Tongue (tissue), 2 donors: ENCODE results near the gene FMNL2. TPM values are rescaled to one million over a fixed set of nuclear protein-coding genes. Genes with fewer than 3 reads are reported as not detected.
A peak's percentile ranks its signal among the peaks of the same experiment; 100 is the strongest.

Experiments
- DNase-seq: peaks from one replicate; pipeline ENCODE4 v3.0.0-alpha.2; 2015
- total RNA-seq: library from RNA; depleted of rRNA; stranded (reverse); fragments of >200 nt; gene quantifications from one replicate; pipeline ENCODE4 v1.2.3, GENCODE V29; 2014

The FMNL2 gene
- total RNA-seq, 1 donor from 2014 or later, result 30.8 TPM

- peak; percentile 65 for DNase-seq
These were observed 285.2 kb downstream of the FMNL2 start for GRCh38 chr2:152620208-152620607.

- DNase-seq, result no peak
These were observed 286.0 kb downstream of the FMNL2 start for GRCh38 chr2:152620985-152621384.

- DNase-seq, result peak; percentile 72
These were observed 287.2 kb downstream of the FMNL2 start for GRCh38 chr2:152622219-152622618.

- DNase-seq, result no peak
These were observed 288.2 kb downstream of the FMNL2 start for GRCh38 chr2:152623076-152623740.

GRCh38 chr2:152623775-152624174 is 288.8 kb downstream of the FMNL2 start:
- no peak for DNase-seq

- DNase-seq, result no peak
These were observed 289.8 kb downstream of the FMNL2 start for GRCh38 chr2:152624805-152625204.

DNA sequence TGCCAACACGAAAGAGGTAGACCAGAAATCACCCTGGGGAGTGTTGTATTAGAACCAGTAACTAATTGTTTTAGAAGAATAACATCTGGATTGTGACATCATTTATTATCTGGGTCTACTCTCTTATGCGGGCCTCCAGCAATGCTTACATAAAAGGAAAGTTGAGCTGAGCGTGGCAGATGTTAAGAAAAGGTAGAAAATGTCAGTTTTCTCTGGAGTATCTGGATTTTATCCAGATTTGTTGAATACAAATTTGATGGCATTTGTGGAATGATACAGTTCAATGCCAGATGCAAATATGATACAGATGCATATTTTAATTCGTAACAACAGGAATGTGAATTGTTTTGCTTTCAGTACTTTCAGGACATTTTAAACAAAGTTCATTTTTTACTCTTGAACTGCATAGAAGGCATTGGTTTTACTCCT is 292.0 kb downstream of the FMNL2 start:
- DNase-seq, result no peak

DNA sequence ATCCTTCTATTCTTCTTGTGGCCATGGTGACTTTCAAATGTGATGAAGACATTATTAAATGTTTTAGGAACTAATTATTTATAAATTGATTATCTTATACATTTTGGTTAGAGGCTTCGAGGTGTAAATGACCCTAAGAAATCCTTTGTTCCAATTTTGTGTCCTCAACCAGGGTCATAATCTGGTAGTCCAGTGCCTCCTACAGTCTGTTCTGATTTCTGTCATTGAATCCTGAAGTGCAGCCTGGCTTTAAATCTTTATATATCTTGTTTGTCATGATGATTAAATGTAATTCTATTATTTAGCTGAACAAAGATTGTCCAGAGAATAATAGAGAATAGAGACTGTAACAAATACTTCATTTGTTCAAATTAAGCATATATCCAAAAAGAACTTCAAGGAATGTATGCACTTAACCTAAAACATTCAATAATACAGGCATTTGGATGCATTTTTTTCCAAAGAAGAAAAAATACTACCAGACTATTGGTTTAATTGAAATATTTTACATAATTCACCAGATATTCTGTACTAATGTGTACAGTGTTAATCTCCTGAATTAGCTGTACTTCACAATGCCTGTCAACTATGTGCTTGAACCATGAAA is 292.5 kb downstream of the FMNL2 start:
- DNase-seq, result peak; percentile 67

DNA sequence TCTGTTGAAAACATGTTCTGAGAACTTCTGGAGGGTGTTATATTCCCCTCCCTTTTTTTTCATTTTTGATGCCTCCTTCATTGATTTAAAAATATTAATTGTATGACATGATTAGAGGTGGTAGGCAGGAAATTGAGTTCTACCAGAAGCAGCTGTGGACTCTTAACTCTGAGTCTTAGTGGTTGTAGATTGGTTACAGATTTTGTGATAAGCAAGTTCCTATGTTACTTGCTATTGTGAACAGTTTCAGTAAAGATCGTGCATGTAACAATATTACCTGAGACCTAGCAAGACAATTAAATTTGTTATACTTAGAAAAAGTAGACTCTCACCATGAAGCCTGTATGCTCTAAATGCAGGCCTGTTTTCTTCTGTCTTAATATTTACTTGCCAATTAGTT is 294.2 kb downstream of the FMNL2 start:
- no peak for DNase-seq

GRCh38 chr2:152630466-152630865 is 295.5 kb downstream of the FMNL2 start:
- no peak for DNase-seq

- DNase-seq, result no peak
These were observed 297.8 kb downstream of the FMNL2 start for GRCh38 chr2:152632736-152633135.

DNA sequence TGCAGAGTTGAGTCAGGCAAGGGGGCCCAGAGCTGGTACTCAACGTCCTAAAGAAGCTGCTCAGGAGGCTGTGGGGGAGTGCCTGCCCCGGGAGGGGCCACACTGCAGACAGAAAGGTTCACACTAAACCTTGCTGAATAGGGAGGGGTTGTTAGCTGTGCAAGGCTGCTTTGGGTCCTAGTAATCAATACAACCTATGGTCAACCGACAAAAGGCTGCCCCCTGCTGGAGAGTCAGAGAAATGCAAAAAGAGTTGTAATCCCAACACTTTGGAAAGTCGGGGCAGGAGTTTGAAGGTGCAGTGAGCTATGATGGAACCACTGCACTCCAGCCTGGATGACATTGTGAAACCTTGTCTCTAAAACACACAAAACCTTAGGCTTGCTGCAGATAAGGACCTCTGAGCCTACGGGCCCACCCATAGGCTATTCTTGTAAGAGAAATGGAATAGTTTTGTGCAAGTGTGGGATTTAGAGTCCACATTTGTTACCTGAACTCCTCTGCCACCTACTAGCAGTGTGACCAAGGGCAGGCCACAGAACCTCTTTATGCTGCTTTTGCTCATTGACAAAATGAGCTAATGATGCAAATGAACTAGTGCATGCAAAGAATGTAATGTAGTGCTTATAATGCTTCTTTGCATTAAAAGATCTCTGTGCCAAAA is 300.8 kb downstream of the FMNL2 start:
- DNase-seq, result peak; percentile 81

DNA sequence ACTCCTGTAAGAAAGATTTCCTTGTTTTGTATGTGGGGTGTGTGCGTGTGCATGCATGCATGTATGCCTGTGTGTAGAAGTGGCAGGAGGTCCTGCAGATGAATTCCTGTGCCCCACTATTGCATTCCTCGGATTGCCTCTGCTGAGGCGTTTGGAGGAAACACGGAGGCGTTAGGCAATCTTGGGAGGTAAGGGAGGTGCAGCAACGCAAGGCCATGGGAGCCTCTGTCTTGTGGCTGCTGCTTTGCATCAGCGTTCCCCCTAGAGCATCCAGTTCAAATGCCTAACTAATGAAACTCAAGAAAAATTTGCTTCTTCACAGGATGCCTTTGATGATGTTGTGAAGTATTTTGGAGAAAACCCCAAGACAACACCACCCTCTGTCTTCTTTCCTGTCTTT is 302.3 kb downstream of the FMNL2 start:
- DNase-seq, result no peak

GRCh38 chr2:152638056-152638455 is 303.1 kb downstream of the FMNL2 start:
- no peak for DNase-seq

- DNase-seq, result no peak
These were observed 303.6 kb downstream of the FMNL2 start for GRCh38 chr2:152638590-152638989.

DNA sequence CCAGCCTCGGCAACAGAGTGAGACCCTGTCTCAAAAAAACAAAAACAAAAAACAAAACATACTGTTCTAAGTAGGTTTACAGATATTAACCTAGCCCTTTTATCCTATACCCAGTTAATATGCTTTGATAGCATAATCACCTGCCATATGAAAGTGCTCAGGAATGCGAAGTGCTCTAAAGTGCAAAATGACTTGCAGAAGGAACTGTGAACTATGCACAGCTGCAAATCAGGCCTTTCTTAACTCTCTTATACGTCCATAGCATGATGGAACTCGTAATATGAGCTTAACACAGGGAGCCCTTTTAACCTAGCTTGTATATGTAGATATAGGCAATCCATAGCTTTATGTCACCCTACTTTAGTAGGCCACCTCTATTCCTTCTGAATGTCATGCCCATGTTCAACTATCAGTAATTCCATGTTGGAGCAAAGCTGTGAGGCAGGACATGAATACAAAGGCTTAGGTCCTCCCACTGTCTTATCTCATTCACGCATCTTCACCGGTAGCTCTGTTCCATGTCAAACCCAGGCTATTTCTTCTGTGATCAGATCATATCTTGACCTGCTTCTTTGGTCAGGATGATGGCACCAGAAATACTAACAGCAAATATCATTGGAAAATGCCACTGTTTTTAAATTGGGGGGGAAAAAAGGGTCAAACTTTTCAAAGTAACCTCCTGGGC is 309.4 kb downstream of the FMNL2 start:
- no peak for DNase-seq

DNA sequence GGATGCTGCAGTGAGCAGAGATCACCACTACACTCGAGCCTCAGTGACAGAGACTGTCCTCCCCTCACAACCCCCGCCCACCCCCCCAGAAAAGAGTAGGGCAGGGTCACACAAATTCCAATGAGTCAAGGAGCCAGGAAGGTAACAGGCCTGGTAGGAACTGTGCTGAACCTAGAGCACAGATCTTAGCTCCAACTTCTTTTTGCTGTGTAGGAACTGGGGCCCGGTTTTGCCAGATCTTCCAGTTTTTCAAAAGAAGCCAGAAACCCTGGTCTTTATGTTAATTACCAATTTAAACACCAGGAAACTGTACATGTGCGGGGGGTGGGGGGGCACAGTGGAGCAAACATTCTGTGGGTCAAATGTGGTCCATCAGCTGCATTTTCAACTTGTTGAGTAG is 311.3 kb downstream of the FMNL2 start:
- no peak for DNase-seq

DNA sequence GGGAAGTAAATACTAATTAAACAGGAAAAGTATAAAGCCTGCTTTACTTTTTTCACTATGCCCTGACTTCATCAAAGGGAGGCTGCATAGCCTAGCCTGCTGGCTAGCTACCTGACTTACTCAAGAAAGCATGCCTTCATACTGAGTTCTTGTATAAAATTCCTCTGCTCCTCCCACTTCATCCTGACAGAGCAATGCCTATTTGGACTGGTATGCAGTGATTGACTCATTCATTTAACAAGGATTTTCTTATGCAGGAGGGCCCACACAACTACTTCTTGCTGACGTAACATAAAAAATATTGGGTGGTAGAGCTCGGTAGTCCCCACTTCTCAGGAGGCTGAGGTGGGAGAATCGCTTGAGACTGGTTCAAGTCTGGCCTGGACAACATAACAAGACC is 311.8 kb downstream of the FMNL2 start:
- DNase-seq, result no peak

DNA sequence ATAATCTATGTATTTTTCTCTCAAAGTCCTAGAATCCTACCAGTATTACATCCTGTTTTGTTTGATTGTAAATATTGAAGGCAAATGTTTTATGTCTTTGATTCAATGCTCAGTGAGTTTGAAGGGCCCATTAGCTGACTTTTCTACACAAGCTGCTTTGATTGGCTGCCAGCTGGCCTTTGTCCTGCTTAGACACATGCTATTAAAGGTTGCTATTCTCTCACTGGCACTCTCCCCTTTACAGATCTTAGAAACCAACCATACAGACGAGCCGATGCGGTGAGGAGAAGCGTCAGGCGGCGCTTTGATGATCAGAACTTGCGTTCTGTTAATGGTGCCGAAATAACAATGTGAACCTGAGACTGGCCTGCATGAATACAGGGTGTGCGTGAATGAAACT is 312.6 kb downstream of the FMNL2 start:
- peak; percentile 63 for DNase-seq

- no peak for DNase-seq
These were observed 313.4 kb downstream of the FMNL2 start for GRCh38 chr2:152648336-152648735.

DNA sequence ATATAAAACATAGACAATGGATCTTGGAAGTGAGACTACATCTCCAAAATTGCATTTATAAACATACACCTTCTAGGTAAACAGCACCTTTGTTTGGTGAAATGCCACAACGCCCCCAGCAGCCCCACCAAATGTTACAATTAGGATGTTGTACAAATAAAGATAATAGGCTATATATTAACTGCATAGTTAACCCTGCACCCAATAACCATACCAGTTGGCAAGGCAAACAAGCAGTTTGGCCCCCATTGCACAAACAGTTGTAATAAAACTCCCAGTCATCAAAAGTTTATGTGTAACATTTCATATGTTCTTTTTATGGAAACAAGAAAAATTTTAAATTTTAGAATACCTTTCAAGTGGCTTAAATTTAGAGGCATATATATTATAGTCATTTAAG is 315.0 kb downstream of the FMNL2 start:
- no peak for DNase-seq

DNA sequence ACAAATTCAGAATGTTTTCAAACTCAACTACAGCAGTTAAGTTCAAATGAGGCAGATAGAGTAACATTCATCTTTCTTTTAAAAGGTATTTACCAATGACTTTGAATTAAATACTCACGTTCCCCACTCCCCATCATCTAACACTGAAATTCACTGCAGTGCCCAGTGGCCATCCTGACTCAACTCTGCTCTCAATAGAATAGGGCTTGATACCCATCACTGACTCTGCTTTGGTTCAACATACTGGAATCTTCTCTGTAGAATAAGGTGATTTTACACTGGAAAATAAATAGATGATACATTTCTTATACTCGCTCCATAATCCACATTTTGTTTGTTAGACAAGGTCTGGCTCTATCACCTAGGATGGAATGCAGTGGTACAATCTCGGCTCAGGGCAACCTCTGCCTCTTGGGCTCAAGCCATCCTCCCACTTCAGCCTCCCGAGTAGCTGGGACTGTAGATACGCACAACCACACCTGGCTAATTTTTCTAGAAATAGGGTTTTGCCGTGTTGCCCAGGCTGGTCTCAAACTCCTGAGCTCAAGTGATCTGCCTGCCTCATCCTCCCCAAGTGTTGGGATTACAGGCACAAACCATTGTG is 315.9 kb downstream of the FMNL2 start:
- no peak for DNase-seq

GRCh38 chr2:152651834-152652233 is 316.9 kb downstream of the FMNL2 start:
- DNase-seq, result no peak
